ENCODE measurements around the gene FOSL2.

GRCh38 chr2:28363686-28364280 is 28.9 kb upstream of the FOSL2 start:
- TF ChIP-seq POLR2A (IDR thresholded peaks at IDR 0.05; ENCODE audit: low read length) (no peak), GATA1 (IDR thresholded peaks at IDR 0.05; ENCODE audit: low read depth, low read length) (no peak)

Data from erythroblast (primary cell).